ENCODE data around the gene JMJD4.

GRCh38 chr1:227769936-227770494 lies 34.9 kb upstream of the JMJD4 start:
- TF ChIP-seq, protein P1, sequence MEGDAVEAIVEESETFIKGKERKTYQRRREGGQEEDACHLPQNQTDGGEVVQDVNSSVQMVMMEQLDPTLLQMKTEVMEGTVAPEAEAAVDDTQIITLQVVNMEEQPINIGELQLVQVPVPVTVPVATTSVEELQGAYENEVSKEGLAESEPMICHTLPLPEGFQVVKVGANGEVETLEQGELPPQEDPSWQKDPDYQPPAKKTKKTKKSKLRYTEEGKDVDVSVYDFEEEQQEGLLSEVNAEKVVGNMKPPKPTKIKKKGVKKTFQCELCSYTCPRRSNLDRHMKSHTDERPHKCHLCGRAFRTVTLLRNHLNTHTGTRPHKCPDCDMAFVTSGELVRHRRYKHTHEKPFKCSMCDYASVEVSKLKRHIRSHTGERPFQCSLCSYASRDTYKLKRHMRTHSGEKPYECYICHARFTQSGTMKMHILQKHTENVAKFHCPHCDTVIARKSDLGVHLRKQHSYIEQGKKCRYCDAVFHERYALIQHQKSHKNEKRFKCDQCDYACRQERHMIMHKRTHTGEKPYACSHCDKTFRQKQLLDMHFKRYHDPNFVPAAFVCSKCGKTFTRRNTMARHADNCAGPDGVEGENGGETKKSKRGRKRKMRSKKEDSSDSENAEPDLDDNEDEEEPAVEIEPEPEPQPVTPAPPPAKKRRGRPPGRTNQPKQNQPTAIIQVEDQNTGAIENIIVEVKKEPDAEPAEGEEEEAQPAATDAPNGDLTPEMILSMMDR (IDR thresholded peaks at IDR 0.05; ENCODE audit: low read depth, low read length): no peak
- no peak for TF ChIP-seq EZH2phosphoT487 (IDR thresholded peaks at IDR 0.05; ENCODE audit: low read depth)

All from OCI-LY3 (cell line).